Liver (tissue), 9 donors: Measurements from ENCODE around the gene UNC5CL. TPM values are rescaled to one million over a fixed set of nuclear protein-coding genes. Genes with fewer than 3 reads are reported as not detected.

Experiments used
- DNase-seq: peaks from one replicate; pipeline ENCODE4 v3.0.0-alpha.2; 2017; ENCODE audit warnings: low spot score
- H3K27ac ChIP-seq, 2 donors: one replicate each; pipeline ENCODE4 v1.7.0; 2013; ENCODE audit warnings: inconsistent platforms in 2 of 2, low read length in 2 of 2, control low read depth in 1 of 2, low read depth in 1 of 2, mild to moderate bottlenecking in 1 of 2
- H3K27me3 ChIP-seq, 4 donors: one replicate each; pipeline versions ENCODE4 v1.6.1 to v1.7.0; 2013; ENCODE audit warnings: low read length in 3 of 4, inconsistent platforms in 1 of 4, mild to moderate bottlenecking in 1 of 4, moderate library complexity in 1 of 4; ENCODE audit not compliant: control insufficient read depth in 4 of 4, insufficient read depth in 4 of 4
- H3K36me3 ChIP-seq, 4 donors: one replicate each; pipeline versions ENCODE4 v1.6.1 to v1.7.0; 2013; ENCODE audit warnings: low read length in 3 of 4, mild to moderate bottlenecking in 3 of 4, low read depth in 1 of 4, moderate library complexity in 1 of 4; ENCODE audit not compliant: control insufficient read depth in 4 of 4, insufficient read depth in 3 of 4
- H3K4me1 ChIP-seq, 4 donors: one replicate each; pipeline versions ENCODE4 v1.6.1 to v1.7.0; 2013; ENCODE audit warnings: low read length in 3 of 4, mild to moderate bottlenecking in 3 of 4, moderate library complexity in 1 of 4; ENCODE audit not compliant: control insufficient read depth in 4 of 4, insufficient read depth in 4 of 4
- H3K4me3 ChIP-seq, 3 donors: one replicate each; pipeline versions ENCODE4 v1.6.1 to v1.7.0; 2013; ENCODE audit warnings: low read length in 3 of 3, control low read depth in 1 of 3, low read depth in 1 of 3, mild to moderate bottlenecking in 1 of 3
- H3K9ac ChIP-seq, 2 donors: one replicate each; pipeline ENCODE4 v1.7.0; 2013; ENCODE audit warnings: low read length in 2 of 2, mild to moderate bottlenecking in 2 of 2, moderate library complexity in 2 of 2, control low read depth in 1 of 2, low read depth in 1 of 2
- H3K9me3 ChIP-seq, 4 donors: one replicate each; pipeline versions ENCODE4 v1.6.1 to v1.7.0; 2013; ENCODE audit warnings: low read length in 3 of 4; ENCODE audit not compliant: control insufficient read depth in 4 of 4
- ATF3 ChIP-seq: IDR thresholded peaks from 2 replicates; pipeline ENCODE4 v1.6.1; 2016; ENCODE audit warnings: antibody characterized with exemption
- EGR1 ChIP-seq, 2 donors: IDR thresholded peaks; 2 replicates each; pipeline ENCODE4 v1.6.1; 2016 to 2018; ENCODE audit warnings: antibody characterized with exemption in 2 of 2, low read depth in 2 of 2
- FOXA1 ChIP-seq: IDR thresholded peaks from 2 replicates; pipeline ENCODE4 v1.6.1; 2016; ENCODE audit warnings: antibody characterized with exemption
- FOXA2 ChIP-seq: IDR thresholded peaks from 2 replicates; pipeline ENCODE4 v1.6.1; 2016; ENCODE audit warnings: antibody characterized with exemption
- GABPA ChIP-seq, 2 donors: IDR thresholded peaks in 1 of 2; conservative IDR thresholded peaks in 1 of 2; 2 replicates each; pipeline ENCODE4 v1.6.1; 2016; ENCODE audit warnings: antibody characterized with exemption in 2 of 2, mild to moderate bottlenecking in 1 of 2, moderate library complexity in 1 of 2
- HNF4A ChIP-seq, 2 donors: conservative IDR thresholded peaks; 2 replicates each; pipeline ENCODE4 v1.6.1; 2016; ENCODE audit warnings: antibody characterized with exemption in 2 of 2, mild to moderate bottlenecking in 2 of 2
- HNF4G ChIP-seq: IDR thresholded peaks from 2 replicates; pipeline ENCODE4 v1.6.1; 2016; ENCODE audit warnings: antibody characterized with exemption
- JUND ChIP-seq, 2 donors: IDR thresholded peaks; 2 replicates each; pipeline ENCODE4 v1.6.1; 2016; ENCODE audit warnings: antibody characterized with exemption in 2 of 2
- NR2F2 ChIP-seq: IDR thresholded peaks from 2 replicates; pipeline ENCODE4 v1.6.1; 2016; ENCODE audit warnings: antibody characterized with exemption
- RXRA ChIP-seq, 2 donors: IDR thresholded peaks; 2 replicates each; pipeline ENCODE4 v1.6.1; 2017 to 2018; ENCODE audit warnings: antibody characterized with exemption in 2 of 2, mild to moderate bottlenecking in 1 of 2
- SP1 ChIP-seq: IDR thresholded peaks from 2 replicates; pipeline ENCODE4 v1.6.1; 2018; ENCODE audit warnings: antibody characterized with exemption, mild to moderate bottlenecking
- TAF1 ChIP-seq: conservative IDR thresholded peaks from 2 replicates; pipeline ENCODE4 v1.6.1; 2016; ENCODE audit warnings: antibody characterized with exemption, mild to moderate bottlenecking
- YY1 ChIP-seq: IDR thresholded peaks from 2 replicates; pipeline ENCODE4 v1.6.1; 2016; ENCODE audit warnings: antibody characterized with exemption, mild to moderate bottlenecking
- ZBTB33 ChIP-seq: IDR thresholded peaks from 2 replicates; pipeline ENCODE4 v1.6.1; 2016; ENCODE audit warnings: antibody characterized with exemption
- WGBS: extraction: QIAGEN DNeasy Blood & Tissue Kit; methylation state at CpG from one replicate; pipeline ENCODE4 v1.1.7; 2013; 5-methylcytosine and 5-hydroxymethylcytosine counted together
- polyA plus RNA-seq, 2 donors: library from polyadenylated mRNA; stranded (reverse) in 1 of 2; unstranded in 1 of 2; fragments of 200-250 nt in 1 of 2; fragments of >200 nt in 1 of 2; fragmentation: Nextera tagmentation in 1 of 2; extraction: Ambion mirVana in 1 of 2; gene quantifications; one replicate each; pipeline versions ENCODE4 v1.2.1 to v1.2.3, GENCODE V29; 2013 to 2015
- total RNA-seq, 2 donors: library from RNA; depleted of rRNA; stranded (reverse); fragments of >200 nt; gene quantifications; one replicate each; pipeline ENCODE4 v1.2.3, GENCODE V29; 2014
- TF ChIP-seq, protein P1 (sequence below): IDR thresholded peaks from 2 replicates; pipeline ENCODE4 v1.6.1; 2016; ENCODE audit warnings: antibody characterized with exemption
- TF ChIP-seq, protein P2 (sequence below): IDR thresholded peaks from 2 replicates; pipeline ENCODE4 v1.6.1; 2016; ENCODE audit warnings: antibody characterized with exemption, mild to moderate bottlenecking
- donor health status: healthy.
- donor health status: healthy.
- donor health status: healthy.
- donor health status: healthy.
- donor health status: healthy.

The UNC5CL gene
- total and polyA plus RNA-seq, 4 donors, result 4.7 to 41.9 (median 17.2) TPM

DNA sequence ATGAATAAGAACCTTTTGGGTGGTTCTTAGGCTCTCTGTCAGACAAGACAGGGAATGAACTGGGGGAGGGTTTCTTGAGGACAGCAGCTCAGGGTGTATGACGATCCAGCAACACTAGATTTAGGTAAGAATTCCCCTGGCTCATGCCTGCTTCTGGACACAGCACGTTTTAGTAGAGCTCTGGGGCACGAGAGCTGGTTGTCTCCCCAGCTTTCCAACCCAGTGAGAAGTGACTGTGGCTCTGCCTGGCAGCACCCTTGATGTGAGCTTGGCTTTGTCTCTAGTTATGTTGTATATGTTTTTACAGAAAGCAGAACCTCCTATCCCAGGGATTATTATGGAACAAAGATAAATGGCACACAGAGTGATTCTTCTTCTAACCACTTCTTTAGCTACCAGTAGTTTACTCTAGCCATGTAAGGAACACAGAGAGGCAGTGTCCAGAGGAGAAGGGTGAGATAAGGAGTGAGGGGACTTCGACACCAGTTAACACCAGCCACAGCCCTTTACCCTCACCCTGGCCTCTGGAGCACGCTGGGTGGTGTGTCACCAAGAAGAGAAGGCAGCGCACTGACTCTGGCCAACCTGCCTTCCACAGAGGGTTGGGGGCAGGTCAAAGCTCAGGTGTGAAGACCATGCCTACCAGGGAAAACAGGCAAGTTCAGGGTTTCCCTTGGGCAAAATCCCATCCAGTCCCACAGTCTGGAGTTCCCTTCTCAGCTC, 17.9 kb upstream of the UNC5CL start:
- TF ChIP-seq TAF1 (no peak), HNF4G (no peak), YY1 (no peak), EGR1 (IDR thresholded peaks at IDR 0.05; ENCODE audit: low read depth in 2 of 2) (no peak)
- 93% methylated on average over 6 of the region's 6 CpGs for WGBS
- H3K4me1 ChIP-seq, result peaks cover 0 to 2% (median 0%) of the 10 kb centered on the region in 4 donors

DNA sequence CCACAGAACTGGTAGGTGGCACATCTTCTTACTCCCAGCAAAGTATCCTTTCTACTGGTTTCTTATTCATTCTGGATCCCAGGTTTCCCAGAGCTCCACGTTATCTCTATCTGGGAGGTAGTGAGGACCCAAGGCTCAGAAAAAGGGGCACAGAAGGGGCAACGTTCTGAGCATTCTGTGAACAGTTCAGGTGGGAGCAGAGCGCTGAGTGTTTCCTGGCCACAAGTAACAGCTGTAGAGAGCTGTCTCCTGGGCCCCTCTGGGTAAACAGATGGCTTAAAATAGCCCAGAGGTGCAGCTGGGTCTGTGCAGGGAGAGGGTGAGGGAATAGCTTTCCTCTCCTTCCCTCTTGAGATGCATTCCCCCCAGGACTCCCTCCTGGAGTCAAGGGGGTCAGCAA, 16.1 kb upstream of the UNC5CL start:
- no peaks in the 10 kb centered on the region for H3K9me3 ChIP-seq
- WGBS, result 74% methylated on average over 3 of the region's 3 CpGs
- H3K36me3 ChIP-seq, result peaks cover 0 to 2% (median 1%) of the 10 kb centered on the region in 4 donors
- H3K9ac ChIP-seq, result no peak overlapping the region
- H3K27ac ChIP-seq, result no peak overlapping the region
- H3K4me1 ChIP-seq, result no peaks in the 10 kb centered on the region
- TF ChIP-seq NR2F2 (no peak), FOXA2 (no peak), ZBTB33 (no peak), ATF3 (no peak), YY1 (no peak), JUND (IDR thresholded peaks at IDR 0.05) (no peak), TAF1 (no peak), HNF4A (conservative IDR thresholded peaks at IDR 0.05) (no peak), HNF4G (no peak), GABPA (IDR thresholded peaks at IDR 0.05 in 1 of 2, conservative IDR thresholded peaks at IDR 0.05 in 1 of 2) (no peak), FOXA1 (no peak), SP1 (no peak), RXRA (IDR thresholded peaks at IDR 0.05) (no peak), EGR1 (IDR thresholded peaks at IDR 0.05; ENCODE audit: low read depth in 2 of 2) (no peak)
- TF ChIP-seq, protein P1, sequence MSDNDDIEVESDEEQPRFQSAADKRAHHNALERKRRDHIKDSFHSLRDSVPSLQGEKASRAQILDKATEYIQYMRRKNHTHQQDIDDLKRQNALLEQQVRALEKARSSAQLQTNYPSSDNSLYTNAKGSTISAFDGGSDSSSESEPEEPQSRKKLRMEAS, result no peak
- TF ChIP-seq, protein P2, sequence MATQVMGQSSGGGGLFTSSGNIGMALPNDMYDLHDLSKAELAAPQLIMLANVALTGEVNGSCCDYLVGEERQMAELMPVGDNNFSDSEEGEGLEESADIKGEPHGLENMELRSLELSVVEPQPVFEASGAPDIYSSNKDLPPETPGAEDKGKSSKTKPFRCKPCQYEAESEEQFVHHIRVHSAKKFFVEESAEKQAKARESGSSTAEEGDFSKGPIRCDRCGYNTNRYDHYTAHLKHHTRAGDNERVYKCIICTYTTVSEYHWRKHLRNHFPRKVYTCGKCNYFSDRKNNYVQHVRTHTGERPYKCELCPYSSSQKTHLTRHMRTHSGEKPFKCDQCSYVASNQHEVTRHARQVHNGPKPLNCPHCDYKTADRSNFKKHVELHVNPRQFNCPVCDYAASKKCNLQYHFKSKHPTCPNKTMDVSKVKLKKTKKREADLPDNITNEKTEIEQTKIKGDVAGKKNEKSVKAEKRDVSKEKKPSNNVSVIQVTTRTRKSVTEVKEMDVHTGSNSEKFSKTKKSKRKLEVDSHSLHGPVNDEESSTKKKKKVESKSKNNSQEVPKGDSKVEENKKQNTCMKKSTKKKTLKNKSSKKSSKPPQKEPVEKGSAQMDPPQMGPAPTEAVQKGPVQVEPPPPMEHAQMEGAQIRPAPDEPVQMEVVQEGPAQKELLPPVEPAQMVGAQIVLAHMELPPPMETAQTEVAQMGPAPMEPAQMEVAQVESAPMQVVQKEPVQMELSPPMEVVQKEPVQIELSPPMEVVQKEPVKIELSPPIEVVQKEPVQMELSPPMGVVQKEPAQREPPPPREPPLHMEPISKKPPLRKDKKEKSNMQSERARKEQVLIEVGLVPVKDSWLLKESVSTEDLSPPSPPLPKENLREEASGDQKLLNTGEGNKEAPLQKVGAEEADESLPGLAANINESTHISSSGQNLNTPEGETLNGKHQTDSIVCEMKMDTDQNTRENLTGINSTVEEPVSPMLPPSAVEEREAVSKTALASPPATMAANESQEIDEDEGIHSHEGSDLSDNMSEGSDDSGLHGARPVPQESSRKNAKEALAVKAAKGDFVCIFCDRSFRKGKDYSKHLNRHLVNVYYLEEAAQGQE, result no peak
- DNase-seq, result peak; percentile 37
- no peak overlapping the region for H3K4me3 ChIP-seq
- H3K27me3 ChIP-seq, result no peaks in the 10 kb centered on the region

More for the DNA sequence above, 17.9 kb upstream of the UNC5CL start:
- peaks cover 0 to 3% (median 2%) of the 10 kb centered on the region in 4 donors for H3K36me3 ChIP-seq
- DNase-seq, result no peak
- no peaks in the 10 kb centered on the region for H3K9me3 ChIP-seq
- H3K27me3 ChIP-seq, result no peaks in the 10 kb centered on the region
- no peak overlapping the region for H3K9ac ChIP-seq
- no peak overlapping the region for H3K27ac ChIP-seq
- H3K4me3 ChIP-seq, result no peak overlapping the region
